Measurements from ENCODE around the gene BDP1.

- TF ChIP-seq CTCF (IDR thresholded peaks at IDR 0.05) (no peak), POLR2A (IDR thresholded peaks at IDR 0.05) (no peak)
Observed at GRCh38 chr5:71460693-71461092, 5.2 kb downstream of the BDP1 start.
